K562 (cell line): Measurements from ENCODE around the gene CRYBG1.

ENCODE experiments used
- CCAR2 ChIP-seq: fragments of 200-400 bp; formaldehyde crosslinking; IDR thresholded peaks from 2 replicates; pipeline ENCODE4 v1.6.1; 2017; ENCODE audit warnings: mild to moderate bottlenecking, low read depth, low read length
- HSF4 ChIP-seq: fragments of 250-450 bp; sonication (Bioruptor Pico); IDR thresholded peaks from 2 replicates; pipeline ENCODE4 v2.1.2; 2022; ENCODE audit warnings: mild to moderate bottlenecking, moderate library complexity, borderline replicate concordance
- NR4A1 ChIP-seq, 2 experiments: fragments of 250-450 bp in 1 of 2; fragments of 450-650 bp in 1 of 2; sonication (Bioruptor Pico) in 1 of 2; IDR thresholded peaks; 2 replicates each; pipeline versions ENCODE4 v1.4.0 to v1.6.1; 2016 to 2020; ENCODE audit warnings: mild to moderate bottlenecking in 2 of 2, missing compliant biosample characterization in 1 of 2, missing genetic modification characterization in 1 of 2, moderate library complexity in 1 of 2
- SMC3 ChIP-seq: conservative IDR thresholded peaks from 2 replicates; pipeline ENCODE4 v1.6.1; 2011; ENCODE audit warnings: low read depth, low read length, improper control_type of control experiment; ENCODE audit not compliant: insufficient read depth
- SP1 ChIP-seq: sonication (generic); formaldehyde crosslinking; IDR thresholded peaks from 2 replicates; pipeline ENCODE4 v1.8.1; 2022; ENCODE audit warnings: mild to moderate bottlenecking, missing genetic modification reagents
- SP2 ChIP-seq: IDR thresholded peaks from 2 replicates; pipeline ENCODE4 v1.6.1; 2011; ENCODE audit warnings: mild to moderate bottlenecking, low read depth, low read length, moderate library complexity; ENCODE audit not compliant: poor library complexity, severe bottlenecking; ENCODE audit errors: extremely low read depth
- YY1 ChIP-seq, 3 experiments: IDR thresholded peaks; 2 replicates each; pipeline ENCODE4 v1.6.1; 2011; ENCODE audit warnings: low read length in 2 of 3, mild to moderate bottlenecking in 2 of 3, moderate library complexity in 2 of 3, borderline replicate concordance in 1 of 3, control low read depth in 1 of 3, low read depth in 1 of 3; ENCODE audit not compliant: insufficient read depth in 3 of 3, insufficient replicate concordance in 2 of 3, control insufficient read depth in 1 of 3, insufficient read length in 1 of 3; ENCODE audit errors: extremely low read depth in 1 of 3
- TF ChIP-seq, protein P1 (sequence below), 3 experiments: IDR thresholded peaks in 2 of 3; conservative IDR thresholded peaks in 1 of 3; 2 replicates each; pipeline ENCODE4 v1.5.1; 2011 to 2012; ENCODE audit warnings: low read length in 3 of 3, mild to moderate bottlenecking in 3 of 3, control low read depth in 2 of 3, improper control_type of control experiment in 1 of 3, inconsistent platforms in 1 of 3, low read depth in 1 of 3, mixed read lengths in 1 of 3, moderate library complexity in 1 of 3; ENCODE audit not compliant: insufficient read depth in 2 of 3
- TF ChIP-seq, protein P2 (sequence below): fragments of 450-650 bp; formaldehyde crosslinking; IDR thresholded peaks from 2 replicates; pipeline ENCODE4 v1.4.0; 2022; ENCODE audit warnings: mild to moderate bottlenecking, moderate library complexity
- TF ChIP-seq, protein P3 (sequence below): sonication (generic); formaldehyde crosslinking; IDR thresholded peaks from 2 replicates; pipeline ENCODE4 v1.5.0; 2020; ENCODE audit warnings: missing genetic modification reagents

DNA sequence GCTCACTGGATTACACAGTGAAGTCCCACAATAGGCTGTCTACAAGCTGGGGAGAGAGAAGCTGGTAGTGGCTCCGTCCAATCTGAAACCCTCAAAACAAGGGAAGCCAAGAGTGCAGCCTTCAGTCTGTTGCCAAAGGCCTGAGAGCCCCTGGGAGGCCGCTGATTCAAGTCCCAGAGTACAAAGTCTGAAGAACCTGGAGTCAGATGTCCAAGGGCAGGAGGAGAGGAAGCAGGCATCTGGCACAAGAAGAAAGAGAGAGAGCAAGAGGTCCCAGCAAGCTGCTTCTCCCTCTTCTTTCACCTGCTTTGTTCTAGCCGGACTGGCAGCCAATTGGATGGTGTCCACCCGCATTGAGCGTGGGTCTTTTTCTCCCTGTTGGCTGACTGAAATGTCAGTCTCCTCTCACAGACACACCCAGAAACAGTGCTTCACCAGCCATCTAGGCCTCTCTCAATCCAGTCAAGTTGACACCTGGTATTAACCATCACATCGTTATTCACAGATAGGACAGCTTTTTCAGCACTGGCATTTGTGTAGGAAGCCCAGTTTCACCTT, 51.2 kb downstream of the CRYBG1 start:
- TF ChIP-seq SP1 (CRISPR knock-in tag) (no peak), HSF4 (CRISPR knock-in tag) (no peak), SMC3 (no peak), YY1 (IDR thresholded peaks at IDR 0.05; ENCODE audit: borderline replicate concordance in 1 of 3, control insufficient read depth in 1 of 3, extremely low read depth in 1 of 3, insufficient read depth in 3 of 3, insufficient read length in 1 of 3, insufficient replicate concordance in 2 of 3, low read depth in 1 of 3, low read length in 2 of 3) (no peak), SP2 (peak; percentile 11), CCAR2 (no peak), NR4A1 (CRISPR knock-in tag; IDR thresholded peaks at IDR 0.05) (no peak), NR4A1 (tag; IDR thresholded peaks at IDR 0.05) (no peak)
- TF ChIP-seq, protein P1, sequence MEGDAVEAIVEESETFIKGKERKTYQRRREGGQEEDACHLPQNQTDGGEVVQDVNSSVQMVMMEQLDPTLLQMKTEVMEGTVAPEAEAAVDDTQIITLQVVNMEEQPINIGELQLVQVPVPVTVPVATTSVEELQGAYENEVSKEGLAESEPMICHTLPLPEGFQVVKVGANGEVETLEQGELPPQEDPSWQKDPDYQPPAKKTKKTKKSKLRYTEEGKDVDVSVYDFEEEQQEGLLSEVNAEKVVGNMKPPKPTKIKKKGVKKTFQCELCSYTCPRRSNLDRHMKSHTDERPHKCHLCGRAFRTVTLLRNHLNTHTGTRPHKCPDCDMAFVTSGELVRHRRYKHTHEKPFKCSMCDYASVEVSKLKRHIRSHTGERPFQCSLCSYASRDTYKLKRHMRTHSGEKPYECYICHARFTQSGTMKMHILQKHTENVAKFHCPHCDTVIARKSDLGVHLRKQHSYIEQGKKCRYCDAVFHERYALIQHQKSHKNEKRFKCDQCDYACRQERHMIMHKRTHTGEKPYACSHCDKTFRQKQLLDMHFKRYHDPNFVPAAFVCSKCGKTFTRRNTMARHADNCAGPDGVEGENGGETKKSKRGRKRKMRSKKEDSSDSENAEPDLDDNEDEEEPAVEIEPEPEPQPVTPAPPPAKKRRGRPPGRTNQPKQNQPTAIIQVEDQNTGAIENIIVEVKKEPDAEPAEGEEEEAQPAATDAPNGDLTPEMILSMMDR (IDR thresholded peaks at IDR 0.05 in 2 of 3, conservative IDR thresholded peaks at IDR 0.05 in 1 of 3; ENCODE audit: insufficient read depth in 2 of 3, low read depth in 1 of 3, low read length in 3 of 3), result no peak
- TF ChIP-seq, protein P2, sequence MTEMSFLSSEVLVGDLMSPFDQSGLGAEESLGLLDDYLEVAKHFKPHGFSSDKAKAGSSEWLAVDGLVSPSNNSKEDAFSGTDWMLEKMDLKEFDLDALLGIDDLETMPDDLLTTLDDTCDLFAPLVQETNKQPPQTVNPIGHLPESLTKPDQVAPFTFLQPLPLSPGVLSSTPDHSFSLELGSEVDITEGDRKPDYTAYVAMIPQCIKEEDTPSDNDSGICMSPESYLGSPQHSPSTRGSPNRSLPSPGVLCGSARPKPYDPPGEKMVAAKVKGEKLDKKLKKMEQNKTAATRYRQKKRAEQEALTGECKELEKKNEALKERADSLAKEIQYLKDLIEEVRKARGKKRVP (CRISPR knock-in tag), result no peak
- TF ChIP-seq, protein P3, sequence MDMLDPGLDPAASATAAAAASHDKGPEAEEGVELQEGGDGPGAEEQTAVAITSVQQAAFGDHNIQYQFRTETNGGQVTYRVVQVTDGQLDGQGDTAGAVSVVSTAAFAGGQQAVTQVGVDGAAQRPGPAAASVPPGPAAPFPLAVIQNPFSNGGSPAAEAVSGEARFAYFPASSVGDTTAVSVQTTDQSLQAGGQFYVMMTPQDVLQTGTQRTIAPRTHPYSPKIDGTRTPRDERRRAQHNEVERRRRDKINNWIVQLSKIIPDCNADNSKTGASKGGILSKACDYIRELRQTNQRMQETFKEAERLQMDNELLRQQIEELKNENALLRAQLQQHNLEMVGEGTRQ (CRISPR knock-in tag), result no peak
